Stimulated activated CD8-positive, alpha-beta memory T cell treated with anti-CD3 and anti-CD28 coated beads, Interleukin-7, amount 100 ng/mL, for 48 hours (primary cell): ENCODE data around the gene TNFSF4.
"Not testable (repeated sequence)": the region's sequence is repeated elsewhere in the genome, so short reads cannot be mapped to it uniquely, and the experiment has no call there.

Experiments used
- DNase-seq, 2 donors: peaks; one replicate each; pipeline ENCODE4 v3.0.0-alpha.2; 2020; ENCODE audit warnings: low read depth in 1 of 2; ENCODE audit errors: extremely low read depth in 1 of 2

The TNFSF4 gene

GRCh38 chr1:173206816-173207568 lies at the start of gene TNFSF4:
Gene TNFSF4, minus strand, starts transcription at chr1:173207331. Its CDS starts 155 bp downstream, at chr1:173207176.
- DNase-seq: no peak

DNA sequence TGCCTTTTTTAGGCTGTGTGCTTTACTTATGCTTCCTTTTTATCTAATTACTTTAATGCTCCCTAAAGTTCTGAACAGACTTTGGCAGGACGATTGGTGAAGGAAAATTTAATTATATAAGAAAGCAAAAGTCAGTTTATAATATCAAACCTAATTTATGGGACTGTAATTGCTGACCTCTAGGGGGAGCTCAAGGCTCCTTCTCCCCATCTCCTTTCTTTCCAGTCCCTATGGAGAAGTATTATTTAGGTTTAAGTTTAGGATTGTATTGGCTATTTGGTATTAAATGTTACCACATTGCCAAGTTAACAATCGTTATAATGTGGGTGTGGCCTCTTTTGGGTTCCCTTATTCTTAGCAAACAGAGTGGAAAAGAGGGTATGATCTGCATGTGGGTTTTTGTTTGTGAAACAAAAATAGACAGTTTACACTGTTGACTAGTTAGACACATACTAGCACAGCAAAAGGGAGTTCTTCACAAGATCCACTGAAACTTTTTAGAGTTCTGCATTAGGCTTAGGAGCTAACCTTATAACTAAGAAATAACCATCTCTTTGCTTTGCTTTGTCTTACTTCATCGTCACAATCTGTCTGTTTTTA lies 48.2 kb upstream of the TNFSF4 start:
- DNase-seq: no peak

DNA sequence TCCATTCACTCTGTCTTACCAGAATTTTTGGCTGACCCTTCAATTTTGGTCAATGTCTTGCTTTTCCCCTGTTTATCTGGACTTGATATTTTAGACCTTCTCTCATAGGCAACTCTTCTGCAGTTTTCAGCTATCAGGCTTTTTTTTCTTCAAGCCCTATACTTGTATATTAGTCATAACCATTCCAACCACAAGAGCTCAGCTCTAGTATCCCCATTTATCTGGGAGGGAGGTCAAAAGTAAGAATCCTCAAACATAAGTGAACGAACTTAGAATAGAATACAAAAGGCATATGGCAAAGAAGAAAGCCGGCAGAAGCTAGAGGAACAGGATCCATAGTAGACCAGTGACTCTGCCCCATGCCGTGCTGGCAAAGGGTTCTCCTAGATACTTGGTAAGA lies 45.9 kb upstream of the TNFSF4 start:
- no peak for DNase-seq

DNA sequence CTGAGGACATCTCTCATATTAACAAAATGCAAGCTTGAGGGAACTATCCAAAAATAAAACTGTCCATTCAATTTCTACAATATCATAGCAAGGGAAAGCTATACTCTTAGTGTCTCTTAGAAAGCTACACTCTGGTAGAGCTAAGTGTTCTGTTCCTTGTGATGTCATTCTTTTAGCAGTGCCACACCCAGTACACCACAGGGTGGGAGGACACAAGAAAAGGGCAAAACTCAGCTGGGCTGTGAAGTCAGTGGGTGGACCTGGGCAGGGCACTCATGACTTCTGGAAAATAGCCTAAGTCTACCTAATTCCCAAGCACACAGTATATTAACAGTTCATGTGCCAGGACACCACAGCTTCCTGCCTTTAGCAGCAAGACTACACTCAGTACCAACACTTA lies 42.2 kb upstream of the TNFSF4 start:
- no peak for DNase-seq

DNA sequence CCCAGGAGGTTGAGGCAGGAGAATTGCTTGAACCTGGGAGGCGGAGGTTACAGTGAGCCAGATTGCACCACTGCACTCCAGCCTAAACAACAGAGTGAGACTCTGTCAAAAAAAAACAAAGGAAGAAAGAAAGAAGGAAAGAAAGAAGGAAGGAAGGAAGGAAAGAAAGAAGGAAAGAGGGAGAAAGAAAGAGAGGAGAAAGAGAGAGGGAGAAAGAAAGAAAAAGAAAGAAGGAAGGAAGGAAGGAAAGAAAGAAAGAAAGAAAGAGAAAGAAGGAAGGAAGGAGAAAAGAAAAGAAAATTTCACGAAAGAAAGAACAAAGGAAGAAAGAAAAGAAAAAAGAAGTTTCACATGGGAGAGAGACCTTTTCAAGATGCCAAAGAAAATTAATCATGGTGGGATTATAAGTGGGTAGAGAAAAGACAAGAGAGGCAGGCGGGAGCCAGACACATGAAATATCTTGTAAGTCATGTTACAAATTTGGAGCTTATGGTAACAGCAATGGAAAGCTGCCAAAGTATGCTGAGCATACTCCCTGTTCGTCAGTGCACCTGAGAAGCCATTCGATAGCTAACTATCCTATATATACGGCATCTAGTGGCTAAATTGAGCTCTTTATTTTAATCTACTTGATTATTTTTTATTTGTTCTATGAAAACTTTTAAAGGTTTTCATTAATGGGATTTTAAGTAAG lies 41.3 kb upstream of the TNFSF4 start:
- DNase-seq: no peak

GRCh38 chr1:173245892-173246291 lies 38.8 kb upstream of the TNFSF4 start:
- no peak for DNase-seq

- no peak for DNase-seq
Observed at GRCh38 chr1:173243300-173243699, 36.2 kb upstream of the TNFSF4 start.

DNA sequence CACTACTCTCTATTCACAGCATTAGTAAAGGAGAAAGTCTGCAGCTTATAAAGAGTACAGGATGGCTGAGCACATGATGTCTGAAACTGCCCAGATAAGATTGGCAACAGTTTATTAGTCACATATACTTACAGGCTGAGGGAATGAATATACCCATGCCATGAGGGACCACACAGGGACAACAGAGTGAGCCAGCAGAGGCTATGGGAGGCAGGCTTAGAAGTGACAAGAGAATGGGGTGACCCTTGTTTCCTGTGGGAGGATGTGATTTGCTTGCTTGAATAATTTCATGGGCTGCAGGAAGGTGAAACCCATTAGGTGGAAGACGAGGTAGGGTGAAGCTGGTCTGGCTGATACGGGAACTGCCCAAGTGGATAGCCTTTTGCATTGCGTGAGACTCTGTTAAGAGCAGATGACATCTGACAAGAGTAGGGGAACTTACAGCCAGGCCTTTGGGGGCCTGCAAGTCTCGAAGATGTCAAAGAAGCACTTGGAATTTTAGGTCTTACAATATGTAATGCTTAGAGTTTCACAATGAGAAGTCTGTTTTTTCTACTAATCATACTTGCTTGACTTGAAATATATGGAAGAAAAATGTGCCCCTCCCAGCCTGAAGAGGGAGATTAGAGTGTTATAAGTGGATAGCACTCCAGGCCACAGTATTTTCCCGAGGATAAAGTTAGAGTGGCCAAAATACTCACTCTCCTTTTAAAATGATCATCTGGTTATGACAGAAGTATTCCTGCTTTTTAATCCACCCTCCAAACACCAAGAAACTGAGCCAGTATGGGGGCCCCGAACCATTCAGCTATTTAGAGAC lies 34.6 kb upstream of the TNFSF4 start:
- DNase-seq: no peak

DNA sequence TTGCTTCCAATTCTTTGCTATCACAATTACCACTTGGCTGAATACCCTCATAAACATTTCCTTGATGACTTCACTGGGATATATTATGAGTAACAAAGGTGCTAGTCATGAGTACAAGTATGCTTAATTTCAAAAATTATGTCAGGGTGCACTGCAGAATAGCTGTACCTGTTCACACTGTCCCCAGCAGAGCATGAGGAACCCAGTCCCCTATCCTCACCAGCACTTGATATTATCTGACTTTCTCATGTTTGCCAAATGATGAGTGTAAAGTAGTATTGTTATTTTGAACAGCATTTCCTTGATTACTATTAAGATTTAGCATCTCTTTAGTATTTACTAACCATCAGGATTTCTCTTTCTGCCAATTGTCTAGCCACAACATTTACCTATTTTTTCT lies 33.5 kb upstream of the TNFSF4 start:
- DNase-seq: no peak

DNA sequence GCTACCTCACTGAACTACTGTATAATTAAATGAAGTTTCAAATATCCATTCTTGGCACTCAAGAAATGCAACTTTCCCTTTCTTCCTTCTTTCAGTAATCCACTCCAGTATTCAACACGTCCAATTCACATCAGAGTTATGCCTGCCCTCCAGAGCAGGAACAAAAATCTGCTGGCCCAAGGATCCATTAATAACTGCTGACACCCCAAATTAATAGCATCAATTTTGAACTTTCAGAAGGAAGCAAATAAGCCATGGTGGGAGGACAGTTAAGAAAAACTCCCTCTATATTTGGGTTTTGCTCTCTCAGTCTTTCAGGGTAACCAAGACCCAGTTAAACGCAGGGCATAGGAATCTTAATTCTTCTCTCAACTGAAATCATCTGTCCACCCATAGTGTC lies 31.9 kb upstream of the TNFSF4 start:
- no peak for DNase-seq

- DNase-seq: no peak
Observed at GRCh38 chr1:173234899-173235298, 27.8 kb upstream of the TNFSF4 start.

GRCh38 chr1:173234434-173234833 lies 27.3 kb upstream of the TNFSF4 start:
- not testable (repeated sequence) for DNase-seq

GRCh38 chr1:173229031-173229430 lies 21.9 kb upstream of the TNFSF4 start:
- DNase-seq: not testable (repeated sequence)

- DNase-seq: no peak
Observed at GRCh38 chr1:173224949-173225348, 17.8 kb upstream of the TNFSF4 start.

GRCh38 chr1:173224280-173224892 lies 17.3 kb upstream of the TNFSF4 start:
- DNase-seq: no peak

GRCh38 chr1:173223031-173223380 lies 15.9 kb upstream of the TNFSF4 start:
- DNase-seq: no peak

DNA sequence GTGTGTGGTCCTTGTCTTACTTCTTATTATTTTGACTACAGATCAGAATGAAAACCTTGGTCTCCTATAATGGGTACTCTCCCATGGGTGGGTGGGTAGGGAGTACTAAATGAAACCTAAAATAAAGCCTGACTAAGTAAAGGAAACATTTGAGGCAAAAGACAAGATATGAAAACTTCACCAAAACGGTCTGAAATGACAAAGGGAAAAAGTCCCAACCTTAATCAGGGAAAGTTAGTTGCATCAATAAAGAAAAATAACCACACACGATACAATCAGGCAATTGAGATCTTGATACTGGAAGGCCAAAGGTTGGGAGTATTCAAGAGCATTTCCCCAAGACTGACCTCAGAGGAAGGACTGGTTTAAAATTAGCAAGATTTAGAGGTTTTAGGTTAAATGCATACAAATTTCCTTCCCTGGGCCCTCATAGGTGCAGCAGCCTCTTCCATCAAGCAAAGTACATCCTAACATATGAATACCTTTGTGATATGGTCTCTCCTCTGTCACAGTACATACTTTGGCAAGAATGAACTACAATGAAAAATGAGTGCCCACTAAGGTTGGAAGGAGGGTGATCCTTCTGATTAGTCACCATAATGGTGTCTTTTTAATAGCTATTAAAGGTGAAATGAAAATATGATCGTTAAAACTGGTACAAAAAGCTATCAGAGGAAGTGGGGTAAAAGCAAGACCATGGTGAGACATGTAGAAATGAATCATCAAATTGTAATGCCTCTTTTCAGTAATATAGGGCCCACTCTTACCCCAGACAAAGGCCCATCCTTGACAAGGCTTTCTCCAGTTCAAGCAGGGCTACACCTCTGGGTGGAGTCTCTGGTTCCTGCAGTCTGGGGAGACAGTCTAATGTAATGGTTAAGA lies 15.3 kb upstream of the TNFSF4 start:
- no peak for DNase-seq

DNA sequence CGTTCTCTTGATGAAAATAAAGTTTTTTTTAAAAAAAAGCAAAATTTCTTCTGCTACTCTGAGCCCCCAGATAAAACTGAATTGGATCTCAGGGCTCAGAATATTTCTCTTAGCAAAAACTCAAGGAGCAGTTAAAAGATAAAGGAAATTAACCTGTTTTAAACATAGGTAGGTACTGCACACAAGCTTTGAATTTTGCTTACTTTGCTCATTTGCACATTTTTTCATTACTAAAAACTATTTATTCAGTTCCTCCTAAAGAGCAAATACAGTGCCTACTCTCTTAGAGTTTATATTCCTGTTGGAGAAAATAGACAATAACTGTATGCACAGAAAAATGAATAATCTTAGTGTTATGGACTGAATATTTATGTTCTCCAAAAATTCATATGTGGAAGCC lies 13.0 kb upstream of the TNFSF4 start:
- DNase-seq: no peak

DNA sequence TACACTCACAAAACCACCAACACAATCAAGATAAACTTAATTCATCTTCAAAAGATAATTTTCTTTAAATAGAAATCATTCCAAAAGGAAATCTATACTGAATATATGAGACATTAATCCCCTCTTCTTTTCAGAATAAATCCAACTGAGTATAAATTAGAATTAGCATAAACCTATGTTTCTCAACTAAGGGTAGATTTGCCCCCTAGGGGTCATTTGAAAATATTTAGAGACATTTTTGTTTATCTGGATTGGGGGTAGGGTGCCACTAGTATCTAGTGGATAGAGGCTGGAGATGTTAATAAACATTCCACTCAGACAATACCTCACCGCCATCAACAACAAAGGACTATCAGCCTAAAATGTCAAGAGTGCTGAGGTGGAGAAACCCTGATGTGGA lies 6.5 kb upstream of the TNFSF4 start:
- DNase-seq: no peak

DNA sequence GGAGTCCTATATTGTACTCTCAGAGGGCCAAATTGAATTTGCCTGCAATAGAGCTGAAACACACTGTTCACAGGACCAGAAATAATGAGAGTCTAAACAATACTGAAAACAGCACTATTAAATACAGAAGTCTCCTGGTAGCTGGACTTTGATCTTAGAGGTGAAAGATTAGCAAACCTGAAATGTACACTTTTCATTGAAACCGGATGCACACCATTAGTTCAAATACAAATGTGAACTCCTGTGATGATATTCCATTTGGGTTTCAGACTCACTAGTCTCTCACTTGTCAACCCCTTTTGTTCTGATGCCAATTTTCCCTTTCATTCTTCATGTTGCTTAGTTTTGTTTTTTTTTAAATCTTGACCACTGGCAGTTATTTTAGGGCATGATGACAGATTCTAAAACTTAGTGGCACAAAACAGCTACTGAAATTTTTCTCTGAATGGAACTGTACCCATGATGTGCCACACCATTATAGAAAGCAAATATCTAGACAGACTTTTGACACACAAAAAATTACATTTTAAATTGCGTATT lies 5.9 kb upstream of the TNFSF4 start:
- no peak for DNase-seq
